ENCODE data around the gene RNU6-1.

RNU6-1 gene

GRCh38 chr15:67839499-67839928, 331 bp downstream of the RNU6-1 start (continued):
- TF ChIP-seq ZNF639 (tag by site-specific recombination; IDR thresholded peaks at IDR 0.05), result no peak
- TF ChIP-seq, protein P1, sequence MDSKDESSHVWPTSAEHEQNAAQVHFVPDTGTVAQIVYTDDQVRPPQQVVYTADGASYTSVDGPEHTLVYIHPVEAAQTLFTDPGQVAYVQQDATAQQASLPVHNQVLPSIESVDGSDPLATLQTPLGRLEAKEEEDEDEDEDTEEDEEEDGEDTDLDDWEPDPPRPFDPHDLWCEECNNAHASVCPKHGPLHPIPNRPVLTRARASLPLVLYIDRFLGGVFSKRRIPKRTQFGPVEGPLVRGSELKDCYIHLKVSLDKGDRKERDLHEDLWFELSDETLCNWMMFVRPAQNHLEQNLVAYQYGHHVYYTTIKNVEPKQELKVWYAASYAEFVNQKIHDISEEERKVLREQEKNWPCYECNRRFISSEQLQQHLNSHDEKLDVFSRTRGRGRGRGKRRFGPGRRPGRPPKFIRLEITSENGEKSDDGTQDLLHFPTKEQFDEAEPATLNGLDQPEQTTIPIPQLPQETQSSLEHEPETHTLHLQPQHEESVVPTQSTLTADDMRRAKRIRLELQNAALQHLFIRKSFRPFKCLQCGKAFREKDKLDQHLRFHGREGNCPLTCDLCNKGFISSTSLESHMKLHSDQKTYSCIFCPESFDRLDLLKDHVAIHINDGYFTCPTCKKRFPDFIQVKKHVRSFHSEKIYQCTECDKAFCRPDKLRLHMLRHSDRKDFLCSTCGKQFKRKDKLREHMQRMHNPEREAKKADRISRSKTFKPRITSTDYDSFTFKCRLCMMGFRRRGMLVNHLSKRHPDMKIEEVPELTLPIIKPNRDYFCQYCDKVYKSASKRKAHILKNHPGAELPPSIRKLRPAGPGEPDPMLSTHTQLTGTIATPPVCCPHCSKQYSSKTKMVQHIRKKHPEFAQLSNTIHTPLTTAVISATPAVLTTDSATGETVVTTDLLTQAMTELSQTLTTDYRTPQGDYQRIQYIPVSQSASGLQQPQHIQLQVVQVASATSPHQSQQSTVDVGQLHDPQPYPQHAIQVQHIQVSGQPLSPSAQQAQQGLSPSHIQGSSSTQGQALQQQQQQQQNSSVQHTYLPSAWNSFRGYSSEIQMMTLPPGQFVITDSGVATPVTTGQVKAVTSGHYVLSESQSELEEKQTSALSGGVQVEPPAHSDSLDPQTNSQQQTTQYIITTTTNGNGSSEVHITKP (tag by site-specific recombination; IDR thresholded peaks at IDR 0.05), result peak; percentile 26
- no peak for TF ChIP-seq ZNF791 (tag by site-specific recombination; IDR thresholded peaks at IDR 0.05)
- TF ChIP-seq ZEB2 (tag by site-specific recombination; IDR thresholded peaks at IDR 0.05), result peak; percentile 43
- TF ChIP-seq, protein P2, sequence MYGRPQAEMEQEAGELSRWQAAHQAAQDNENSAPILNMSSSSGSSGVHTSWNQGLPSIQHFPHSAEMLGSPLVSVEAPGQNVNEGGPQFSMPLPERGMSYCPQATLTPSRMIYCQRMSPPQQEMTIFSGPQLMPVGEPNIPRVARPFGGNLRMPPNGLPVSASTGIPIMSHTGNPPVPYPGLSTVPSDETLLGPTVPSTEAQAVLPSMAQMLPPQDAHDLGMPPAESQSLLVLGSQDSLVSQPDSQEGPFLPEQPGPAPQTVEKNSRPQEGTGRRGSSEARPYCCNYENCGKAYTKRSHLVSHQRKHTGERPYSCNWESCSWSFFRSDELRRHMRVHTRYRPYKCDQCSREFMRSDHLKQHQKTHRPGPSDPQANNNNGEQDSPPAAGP (tag by site-specific recombination; IDR thresholded peaks at IDR 0.05), result no peak; the same call in 1 of the 2 replicates
- TF ChIP-seq, protein P3, sequence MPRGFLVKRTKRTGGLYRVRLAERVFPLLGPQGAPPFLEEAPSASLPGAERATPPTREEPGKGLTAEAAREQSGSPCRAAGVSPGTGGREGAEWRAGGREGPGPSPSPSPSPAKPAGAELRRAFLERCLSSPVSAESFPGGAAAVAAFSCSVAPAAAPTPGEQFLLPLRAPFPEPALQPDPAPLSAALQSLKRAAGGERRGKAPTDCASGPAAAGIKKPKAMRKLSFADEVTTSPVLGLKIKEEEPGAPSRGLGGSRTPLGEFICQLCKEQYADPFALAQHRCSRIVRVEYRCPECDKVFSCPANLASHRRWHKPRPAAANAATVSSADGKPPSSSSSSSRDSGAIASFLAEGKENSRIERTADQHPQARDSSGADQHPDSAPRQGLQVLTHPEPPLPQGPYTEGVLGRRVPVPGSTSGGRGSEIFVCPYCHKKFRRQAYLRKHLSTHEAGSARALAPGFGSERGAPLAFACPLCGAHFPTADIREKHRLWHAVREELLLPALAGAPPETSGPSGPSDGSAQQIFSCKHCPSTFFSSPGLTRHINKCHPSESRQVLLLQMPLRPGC (tag by site-specific recombination; IDR thresholded peaks at IDR 0.05), result 0 out of 2 replicates have a peak, but pooled peaks have one; percentile 42
- no peak for TF ChIP-seq SP2 (tag by site-specific recombination; IDR thresholded peaks at IDR 0.05)
- peak; percentile 89 for TF ChIP-seq ZNF600 (tag by site-specific recombination; IDR thresholded peaks at IDR 0.05)
- no peak for TF ChIP-seq SP7 (tag by site-specific recombination; IDR thresholded peaks at IDR 0.05)
- TF ChIP-seq ZNF560 (tag by site-specific recombination; IDR thresholded peaks at IDR 0.05; ENCODE audit: borderline replicate concordance), result no peak
- TF ChIP-seq ZNF530 (tag by site-specific recombination; IDR thresholded peaks at IDR 0.05; ENCODE audit: low read depth), result no peak
- no peak for TF ChIP-seq ZNF211 (tag by site-specific recombination; IDR thresholded peaks at IDR 0.05; ENCODE audit: low read depth)
- TF ChIP-seq, protein P4, sequence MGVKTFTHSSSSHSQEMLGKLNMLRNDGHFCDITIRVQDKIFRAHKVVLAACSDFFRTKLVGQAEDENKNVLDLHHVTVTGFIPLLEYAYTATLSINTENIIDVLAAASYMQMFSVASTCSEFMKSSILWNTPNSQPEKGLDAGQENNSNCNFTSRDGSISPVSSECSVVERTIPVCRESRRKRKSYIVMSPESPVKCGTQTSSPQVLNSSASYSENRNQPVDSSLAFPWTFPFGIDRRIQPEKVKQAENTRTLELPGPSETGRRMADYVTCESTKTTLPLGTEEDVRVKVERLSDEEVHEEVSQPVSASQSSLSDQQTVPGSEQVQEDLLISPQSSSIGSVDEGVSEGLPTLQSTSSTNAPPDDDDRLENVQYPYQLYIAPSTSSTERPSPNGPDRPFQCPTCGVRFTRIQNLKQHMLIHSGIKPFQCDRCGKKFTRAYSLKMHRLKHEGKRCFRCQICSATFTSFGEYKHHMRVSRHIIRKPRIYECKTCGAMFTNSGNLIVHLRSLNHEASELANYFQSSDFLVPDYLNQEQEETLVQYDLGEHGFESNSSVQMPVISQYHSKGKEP (tag by site-specific recombination; IDR thresholded peaks at IDR 0.05), result peak; percentile 65; the same call in 1 of the 2 replicates
- TF ChIP-seq MEIS1 (CRISPR knock-in tag; IDR thresholded peaks at IDR 0.05; ENCODE audit: borderline replicate concordance), result no peak
- TF ChIP-seq ZNF423 (tag by site-specific recombination; IDR thresholded peaks at IDR 0.05), result no peak
- TF ChIP-seq KLF10 (tag by site-specific recombination; IDR thresholded peaks at IDR 0.05), result 0 out of 2 replicates have a peak, but pooled peaks have one; percentile 23
- TF ChIP-seq PRDM6 (tag by site-specific recombination; IDR thresholded peaks at IDR 0.05), result peak; percentile 48; the same call in 1 of the 2 replicates
- TF ChIP-seq ZSCAN30 (tag by site-specific recombination; IDR thresholded peaks at IDR 0.05), result no peak
- no peak for TF ChIP-seq HOXD13 (CRISPR knock-in tag; IDR thresholded peaks at IDR 0.05; ENCODE audit: borderline replicate concordance)
- no peak for TF ChIP-seq GLIS1 (tag by site-specific recombination; IDR thresholded peaks at IDR 0.05)
- TF ChIP-seq ZBTB1 (tag by site-specific recombination; IDR thresholded peaks at IDR 0.05), result no peak
- TF ChIP-seq ZBTB20 (tag by site-specific recombination; IDR thresholded peaks at IDR 0.05), result 0 out of 2 replicates have a peak, but pooled peaks have one; percentile 8
- TF ChIP-seq YY2 (tag by site-specific recombination; IDR thresholded peaks at IDR 0.05), result no peak
- no peak for TF ChIP-seq ZNF426 (tag by site-specific recombination; IDR thresholded peaks at IDR 0.05)
- no peak for TF ChIP-seq GLIS2 (tag by site-specific recombination; IDR thresholded peaks at IDR 0.05)
- TF ChIP-seq ZNF366 (tag by site-specific recombination; conservative IDR thresholded peaks at IDR 0.05), result peak; percentile 43; the same call in 1 of the 2 replicates
- no peak for TF ChIP-seq ZNF324 (tag by site-specific recombination; IDR thresholded peaks at IDR 0.05)
- no peak for TF ChIP-seq ZNF394 (tag by site-specific recombination; IDR thresholded peaks at IDR 0.05; ENCODE audit: borderline replicate concordance)
- no peak for TF ChIP-seq ZNF16 (tag by site-specific recombination; IDR thresholded peaks at IDR 0.05; ENCODE audit: low read depth)
- TF ChIP-seq ZNF335 (tag by site-specific recombination; conservative IDR thresholded peaks at IDR 0.05), result peak; percentile 87
- TF ChIP-seq ZNF37A (tag by site-specific recombination; IDR thresholded peaks at IDR 0.05), result no peak

Measured in HEK293 (cell line).